Measurements from ENCODE around the gene PTPRQ. TPM values are rescaled to one million over a fixed set of nuclear protein-coding genes. Genes with fewer than 3 reads are reported as not detected.

PTPRQ gene
- total and polyA plus RNA-seq, 4 experiments from 2014 or later, result not detected

- H3K27ac ChIP-seq (ENCODE audit: low read depth, low read length), result no peak overlapping the region
- H3K36me3 Mint-ChIP-seq, result no peaks in the 10 kb centered on the region
- no peaks in the 10 kb centered on the region for H3K27me3 Mint-ChIP-seq
- no peaks in the 10 kb centered on the region for H3K36me3 ChIP-seq (ENCODE audit: insufficient read depth, low read length)
- POLR2A ChIA-PET (ENCODE audit: partially characterized antibody), result no interaction called here
- intact Hi-C loops (cut with micrococcal nuclease), result no loop called here
- H3K27ac Mint-ChIP-seq, result no peak overlapping the region
- H3K4me3 ChIP-seq (ENCODE audit: low read length in 2 of 2), result no peak overlapping the region
- H3K4me1 Mint-ChIP-seq, result no peaks in the 10 kb centered on the region
- no peak overlapping the region for H3K4me3 Mint-ChIP-seq
- H3K9me3 Mint-ChIP-seq, result peaks cover 0 to 16% (median 4%) of the 10 kb centered on the region in 8 donors
- no peaks in the 10 kb centered on the region for H3K9me3 ChIP-seq (ENCODE audit: control insufficient read depth in 1 of 2, low read length in 2 of 2)
- no peak for DNase-seq
- CTCF ChIA-PET (ENCODE audit: partially characterized antibody), result no interaction called here
- no peaks in the 10 kb centered on the region for H3K27me3 ChIP-seq (ENCODE audit: insufficient read depth, low read length)
- no peaks in the 10 kb centered on the region for H3K4me1 ChIP-seq (ENCODE audit: insufficient read depth, low read length)
Measured at GRCh38 chr12:80641936-80642335, 197.9 kb downstream of the PTPRQ start.

- intact Hi-C loops (cut with micrococcal nuclease), result no loop called here
- POLR2A ChIA-PET (ENCODE audit: partially characterized antibody), result no interaction called here
- Histone ChIP-seq H3K9me3 (ENCODE audit: control insufficient read depth in 1 of 2, low read length in 2 of 2) (no peaks in the 10 kb centered on the region), H3K27ac (ENCODE audit: low read depth, low read length) (no peak overlapping the region), H3K27me3 (ENCODE audit: insufficient read depth, low read length) (no peaks in the 10 kb centered on the region), H3K36me3 (ENCODE audit: insufficient read depth, low read length) (no peaks in the 10 kb centered on the region), H3K4me1 (ENCODE audit: insufficient read depth, low read length) (no peaks in the 10 kb centered on the region), H3K4me3 (ENCODE audit: low read length in 2 of 2) (no peak overlapping the region)
- Mint-ChIP-seq H3K9me3 (peaks cover 0 to 16% (median 4%) of the 10 kb centered on the region in 8 donors), H3K4me3 (no peak overlapping the region), H3K4me1 (no peaks in the 10 kb centered on the region), H3K27me3 (no peaks in the 10 kb centered on the region), H3K27ac (no peak overlapping the region), H3K36me3 (no peaks in the 10 kb centered on the region)
- CTCF ChIA-PET (ENCODE audit: partially characterized antibody), result no interaction called here
- DNase-seq, result no peak
Measured at GRCh38 chr12:80643961-80644360, 199.9 kb downstream of the PTPRQ start.

GRCh38 chr12:80648881-80649280, 204.8 kb downstream of the PTPRQ start:
- no peak overlapping the region for H3K27ac ChIP-seq (ENCODE audit: low read depth, low read length)
- no peak overlapping the region for H3K27ac Mint-ChIP-seq
- H3K27me3 Mint-ChIP-seq, result no peaks in the 10 kb centered on the region
- no peaks in the 10 kb centered on the region for H3K4me1 ChIP-seq (ENCODE audit: insufficient read depth, low read length)
- no peak overlapping the region for H3K4me3 Mint-ChIP-seq
- intact Hi-C loops (cut with micrococcal nuclease), result no loop called here
- no peak overlapping the region for H3K4me3 ChIP-seq (ENCODE audit: low read length in 2 of 2)
- POLR2A ChIA-PET (ENCODE audit: partially characterized antibody), result no interaction called here
- CTCF ChIA-PET (ENCODE audit: partially characterized antibody), result no interaction called here
- H3K9me3 ChIP-seq (ENCODE audit: control insufficient read depth in 1 of 2, low read length in 2 of 2), result no peaks in the 10 kb centered on the region
- H3K4me1 Mint-ChIP-seq, result no peaks in the 10 kb centered on the region
- peaks cover 0 to 4% (median 1%) of the 10 kb centered on the region in 8 donors for H3K9me3 Mint-ChIP-seq
- H3K36me3 Mint-ChIP-seq, result no peaks in the 10 kb centered on the region
- no peak for DNase-seq
- H3K36me3 ChIP-seq (ENCODE audit: insufficient read depth, low read length), result no peaks in the 10 kb centered on the region
- H3K27me3 ChIP-seq (ENCODE audit: insufficient read depth, low read length), result no peaks in the 10 kb centered on the region

DNA sequence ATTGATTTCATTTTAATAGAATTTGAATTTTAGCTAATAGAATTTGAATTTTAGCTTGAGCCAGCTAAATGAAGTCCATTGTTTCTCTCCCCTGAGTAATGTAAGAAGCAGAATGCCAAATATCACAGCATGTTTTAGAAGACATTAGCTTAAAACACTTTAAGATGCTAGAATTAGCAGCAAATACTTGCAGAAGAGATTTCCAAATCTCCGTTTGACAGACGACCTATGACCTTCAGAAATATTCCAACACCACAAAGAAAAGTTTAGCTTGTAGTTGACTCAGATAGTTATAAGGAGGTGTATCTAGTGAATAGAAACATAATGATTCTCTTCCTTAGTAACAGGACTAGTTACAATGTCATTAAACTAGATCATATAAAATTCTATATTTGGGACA, 211.7 kb downstream of the PTPRQ start:
- CTCF ChIA-PET (ENCODE audit: partially characterized antibody), result no interaction called here

GRCh38 chr12:80659512-80660063, 215.6 kb downstream of the PTPRQ start:
- Histone ChIP-seq H3K27me3 (ENCODE audit: insufficient read depth, low read length) (no peaks in the 10 kb centered on the region), H3K27ac (ENCODE audit: low read depth, low read length) (no peak overlapping the region), H3K4me3 (ENCODE audit: low read length in 2 of 2) (no peak overlapping the region), H3K36me3 (ENCODE audit: insufficient read depth, low read length) (no peaks in the 10 kb centered on the region), H3K9me3 (ENCODE audit: control insufficient read depth in 1 of 2, low read length in 2 of 2) (no peaks in the 10 kb centered on the region), H3K4me1 (ENCODE audit: insufficient read depth, low read length) (no peaks in the 10 kb centered on the region)
- intact Hi-C loops (cut with micrococcal nuclease), result no loop called here
- ChIA-PET CTCF (ENCODE audit: partially characterized antibody) (no interaction called here), POLR2A (ENCODE audit: partially characterized antibody) (no interaction called here)
- peaks cover 0 to 4% (median 0%) of the 10 kb centered on the region in 8 donors for H3K9me3 Mint-ChIP-seq
- DNase-seq, result no peak
- H3K4me1 Mint-ChIP-seq, result no peaks in the 10 kb centered on the region
- H3K36me3 Mint-ChIP-seq, result no peaks in the 10 kb centered on the region
- H3K4me3 Mint-ChIP-seq, result no peak overlapping the region
- no peak overlapping the region for H3K27ac Mint-ChIP-seq
- H3K27me3 Mint-ChIP-seq, result no peaks in the 10 kb centered on the region

More for the DNA sequence above, 211.7 kb downstream of the PTPRQ start:
- no peak overlapping the region for H3K27ac ChIP-seq (ENCODE audit: low read depth, low read length)
- no peaks in the 10 kb centered on the region for H3K4me1 ChIP-seq (ENCODE audit: insufficient read depth, low read length)
- peaks cover 0 to 8% (median 3%) of the 10 kb centered on the region in 8 donors for H3K9me3 Mint-ChIP-seq
- H3K27me3 Mint-ChIP-seq, result no peaks in the 10 kb centered on the region
- no peak overlapping the region for H3K4me3 ChIP-seq (ENCODE audit: low read length in 2 of 2)
- no peaks in the 10 kb centered on the region for H3K9me3 ChIP-seq (ENCODE audit: control insufficient read depth in 1 of 2, low read length in 2 of 2)
- intact Hi-C loops (cut with micrococcal nuclease), result no loop called here
- no peaks in the 10 kb centered on the region for H3K36me3 Mint-ChIP-seq
- no peak overlapping the region for H3K27ac Mint-ChIP-seq
- H3K4me1 Mint-ChIP-seq, result no peaks in the 10 kb centered on the region
- DNase-seq, result no peak
- POLR2A ChIA-PET (ENCODE audit: partially characterized antibody), result no interaction called here
- H3K27me3 ChIP-seq (ENCODE audit: insufficient read depth, low read length), result no peaks in the 10 kb centered on the region
- no peaks in the 10 kb centered on the region for H3K36me3 ChIP-seq (ENCODE audit: insufficient read depth, low read length)
- no peak overlapping the region for H3K4me3 Mint-ChIP-seq

DNA sequence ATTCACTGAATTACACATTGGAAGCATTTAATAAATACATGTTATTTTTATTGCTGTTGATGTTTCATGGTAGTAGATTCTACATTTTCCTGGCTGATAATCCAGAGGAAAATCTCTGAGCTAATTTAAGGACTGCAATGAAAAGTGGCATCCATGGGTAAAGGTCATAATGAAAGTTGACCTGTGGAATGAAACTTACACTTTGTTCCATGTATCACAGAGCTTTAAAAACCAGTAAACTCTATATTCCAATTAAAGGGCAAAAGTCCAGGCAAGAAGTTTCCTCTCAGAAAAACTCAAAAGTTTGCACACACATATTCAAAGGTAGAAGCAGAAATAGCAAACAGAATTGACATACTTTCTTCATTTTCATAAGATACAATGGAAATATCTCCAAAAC, 218.6 kb downstream of the PTPRQ start:
- Mint-ChIP-seq H3K27ac (no peak overlapping the region), H3K9me3 (peaks cover 0 to 9% (median under 1%) of the 10 kb centered on the region in 8 donors), H3K4me3 (no peak overlapping the region), H3K4me1 (no peaks in the 10 kb centered on the region), H3K36me3 (no peaks in the 10 kb centered on the region), H3K27me3 (no peaks in the 10 kb centered on the region)
- CTCF ChIA-PET (ENCODE audit: partially characterized antibody), result no interaction called here
- no peak overlapping the region for H3K4me3 ChIP-seq (ENCODE audit: low read length in 2 of 2)
- DNase-seq, result no peak
- no peaks in the 10 kb centered on the region for H3K9me3 ChIP-seq (ENCODE audit: control insufficient read depth in 1 of 2, low read length in 2 of 2)
- POLR2A ChIA-PET (ENCODE audit: partially characterized antibody), result no interaction called here
- H3K4me1 ChIP-seq (ENCODE audit: insufficient read depth, low read length), result no peaks in the 10 kb centered on the region
- intact Hi-C loops (cut with micrococcal nuclease), result no loop called here
- no peaks in the 10 kb centered on the region for H3K36me3 ChIP-seq (ENCODE audit: insufficient read depth, low read length)
- no peaks in the 10 kb centered on the region for H3K27me3 ChIP-seq (ENCODE audit: insufficient read depth, low read length)
- H3K27ac ChIP-seq (ENCODE audit: low read depth, low read length), result no peak overlapping the region

GRCh38 chr12:80670214-80670613, 226.2 kb downstream of the PTPRQ start:
- intact Hi-C loops (cut with micrococcal nuclease), result no loop called here
- CTCF ChIA-PET (ENCODE audit: partially characterized antibody), result no interaction called here
- no peak overlapping the region for H3K27ac ChIP-seq (ENCODE audit: low read depth, low read length)

More at GRCh38 chr12:80670214-80670613, 226.2 kb downstream of the PTPRQ start:
- H3K4me1 Mint-ChIP-seq, result no peaks in the 10 kb centered on the region
- peaks cover 0 to 17% (median 3%) of the 10 kb centered on the region in 8 donors for H3K9me3 Mint-ChIP-seq
- DNase-seq, result no peak
- POLR2A ChIA-PET (ENCODE audit: partially characterized antibody), result no interaction called here
- no peaks in the 10 kb centered on the region for H3K9me3 ChIP-seq (ENCODE audit: control insufficient read depth in 1 of 2, low read length in 2 of 2)
- H3K27me3 ChIP-seq (ENCODE audit: insufficient read depth, low read length), result no peaks in the 10 kb centered on the region
- no peaks in the 10 kb centered on the region for H3K4me1 ChIP-seq (ENCODE audit: insufficient read depth, low read length)
- H3K36me3 ChIP-seq (ENCODE audit: insufficient read depth, low read length), result no peaks in the 10 kb centered on the region
- no peak overlapping the region for H3K4me3 Mint-ChIP-seq
- no peak overlapping the region for H3K4me3 ChIP-seq (ENCODE audit: low read length in 2 of 2)
- no peak overlapping the region for H3K27ac Mint-ChIP-seq
- no peaks in the 10 kb centered on the region for H3K36me3 Mint-ChIP-seq
- H3K27me3 Mint-ChIP-seq, result no peaks in the 10 kb centered on the region

Data from CD4-positive, alpha-beta memory T cell (primary cell).